Measurements from ENCODE around the gene CWC22.

DNA sequence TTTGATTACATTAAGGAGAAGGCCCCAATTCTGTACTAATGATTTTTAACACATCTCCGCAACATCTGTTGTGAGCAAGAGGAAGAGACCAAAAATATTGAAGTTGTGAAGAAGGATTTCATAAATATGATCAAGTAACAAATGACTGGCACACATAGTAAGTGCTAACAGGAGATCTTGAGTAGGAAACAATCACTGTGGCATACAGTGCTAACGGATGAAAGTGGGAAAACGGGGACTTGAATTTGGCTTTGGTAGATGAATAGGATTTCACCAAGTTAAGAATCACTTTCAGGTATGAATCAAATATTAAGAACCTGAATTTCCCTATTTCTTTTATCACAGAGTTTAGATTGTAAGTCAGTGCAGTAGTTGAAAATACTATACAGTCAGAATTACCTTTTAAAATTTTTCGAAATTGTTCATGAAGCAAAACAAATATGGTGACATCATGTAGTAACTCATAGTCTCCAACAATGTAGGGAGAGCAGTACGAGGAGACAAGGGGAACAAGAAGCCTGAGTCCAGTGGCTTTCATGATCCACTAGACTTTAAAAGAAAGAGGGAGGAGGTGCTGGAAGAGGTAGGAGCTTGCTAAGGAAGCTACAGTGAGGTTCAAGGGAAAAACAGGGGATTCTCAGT is 16.3 kb downstream of the CWC22 start:
- TF ChIP-seq EZH2 (IDR thresholded peaks at IDR 0.05; ENCODE audit: borderline replicate concordance, insufficient read depth, low read depth, low read length, poor library complexity, severe bottlenecking) (no peak), CTCF (IDR thresholded peaks at IDR 0.05) (no peak)
